Measurements from ENCODE around the gene FBXO41.
A peak's percentile ranks its signal among the peaks of the same experiment; 100 is the strongest.

FBXO41 gene

GRCh38 chr2:73225513-73226360 lies 58.5 kb downstream of the FBXO41 start:
- TF ChIP-seq, protein P1, sequence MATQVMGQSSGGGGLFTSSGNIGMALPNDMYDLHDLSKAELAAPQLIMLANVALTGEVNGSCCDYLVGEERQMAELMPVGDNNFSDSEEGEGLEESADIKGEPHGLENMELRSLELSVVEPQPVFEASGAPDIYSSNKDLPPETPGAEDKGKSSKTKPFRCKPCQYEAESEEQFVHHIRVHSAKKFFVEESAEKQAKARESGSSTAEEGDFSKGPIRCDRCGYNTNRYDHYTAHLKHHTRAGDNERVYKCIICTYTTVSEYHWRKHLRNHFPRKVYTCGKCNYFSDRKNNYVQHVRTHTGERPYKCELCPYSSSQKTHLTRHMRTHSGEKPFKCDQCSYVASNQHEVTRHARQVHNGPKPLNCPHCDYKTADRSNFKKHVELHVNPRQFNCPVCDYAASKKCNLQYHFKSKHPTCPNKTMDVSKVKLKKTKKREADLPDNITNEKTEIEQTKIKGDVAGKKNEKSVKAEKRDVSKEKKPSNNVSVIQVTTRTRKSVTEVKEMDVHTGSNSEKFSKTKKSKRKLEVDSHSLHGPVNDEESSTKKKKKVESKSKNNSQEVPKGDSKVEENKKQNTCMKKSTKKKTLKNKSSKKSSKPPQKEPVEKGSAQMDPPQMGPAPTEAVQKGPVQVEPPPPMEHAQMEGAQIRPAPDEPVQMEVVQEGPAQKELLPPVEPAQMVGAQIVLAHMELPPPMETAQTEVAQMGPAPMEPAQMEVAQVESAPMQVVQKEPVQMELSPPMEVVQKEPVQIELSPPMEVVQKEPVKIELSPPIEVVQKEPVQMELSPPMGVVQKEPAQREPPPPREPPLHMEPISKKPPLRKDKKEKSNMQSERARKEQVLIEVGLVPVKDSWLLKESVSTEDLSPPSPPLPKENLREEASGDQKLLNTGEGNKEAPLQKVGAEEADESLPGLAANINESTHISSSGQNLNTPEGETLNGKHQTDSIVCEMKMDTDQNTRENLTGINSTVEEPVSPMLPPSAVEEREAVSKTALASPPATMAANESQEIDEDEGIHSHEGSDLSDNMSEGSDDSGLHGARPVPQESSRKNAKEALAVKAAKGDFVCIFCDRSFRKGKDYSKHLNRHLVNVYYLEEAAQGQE (IDR thresholded peaks at IDR 0.05; ENCODE audit: insufficient replicate concordance, low read depth): no peak
- TF ChIP-seq, protein P2, sequence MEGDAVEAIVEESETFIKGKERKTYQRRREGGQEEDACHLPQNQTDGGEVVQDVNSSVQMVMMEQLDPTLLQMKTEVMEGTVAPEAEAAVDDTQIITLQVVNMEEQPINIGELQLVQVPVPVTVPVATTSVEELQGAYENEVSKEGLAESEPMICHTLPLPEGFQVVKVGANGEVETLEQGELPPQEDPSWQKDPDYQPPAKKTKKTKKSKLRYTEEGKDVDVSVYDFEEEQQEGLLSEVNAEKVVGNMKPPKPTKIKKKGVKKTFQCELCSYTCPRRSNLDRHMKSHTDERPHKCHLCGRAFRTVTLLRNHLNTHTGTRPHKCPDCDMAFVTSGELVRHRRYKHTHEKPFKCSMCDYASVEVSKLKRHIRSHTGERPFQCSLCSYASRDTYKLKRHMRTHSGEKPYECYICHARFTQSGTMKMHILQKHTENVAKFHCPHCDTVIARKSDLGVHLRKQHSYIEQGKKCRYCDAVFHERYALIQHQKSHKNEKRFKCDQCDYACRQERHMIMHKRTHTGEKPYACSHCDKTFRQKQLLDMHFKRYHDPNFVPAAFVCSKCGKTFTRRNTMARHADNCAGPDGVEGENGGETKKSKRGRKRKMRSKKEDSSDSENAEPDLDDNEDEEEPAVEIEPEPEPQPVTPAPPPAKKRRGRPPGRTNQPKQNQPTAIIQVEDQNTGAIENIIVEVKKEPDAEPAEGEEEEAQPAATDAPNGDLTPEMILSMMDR (IDR thresholded peaks at IDR 0.05; ENCODE audit: insufficient read depth, low read length): no peak
- TF ChIP-seq SPI1 (IDR thresholded peaks at IDR 0.05; ENCODE audit: borderline replicate concordance, low read depth): peak; percentile 45; the same call in 1 of the 2 replicates
- no peaks in the 10 kb centered on the region for H3K27me3 ChIP-seq (ENCODE audit: insufficient read depth, poor library complexity, severe bottlenecking)
- no peak overlapping the region; the same call in 1 of the 2 replicates for H3K27ac ChIP-seq (replicated peaks)
- peak; percentile 25 to 45 for DNase-seq (ENCODE audit: low read depth in 1 of 2, low spot score in 1 of 2)
- H3K4me3 ChIP-seq (replicated peaks; ENCODE audit: insufficient read depth, low read length): no peak overlapping the region

- Histone ChIP-seq H3K4me3 (replicated peaks; ENCODE audit: insufficient read depth, low read length) (no peak overlapping the region), H3K27ac (replicated peaks) (no peak overlapping the region), H3K27me3 (ENCODE audit: insufficient read depth, poor library complexity, severe bottlenecking) (no peaks in the 10 kb centered on the region)
- no peak for DNase-seq (ENCODE audit: low read depth in 1 of 2, low spot score in 1 of 2)
- TF ChIP-seq, protein P2 (IDR thresholded peaks at IDR 0.05; ENCODE audit: insufficient read depth, low read length): no peak
- TF ChIP-seq SPI1 (IDR thresholded peaks at IDR 0.05; ENCODE audit: borderline replicate concordance, low read depth) (no peak), GABPA (IDR thresholded peaks at IDR 0.05; ENCODE audit: low read depth) (no peak), POLR2AphosphoS5 (IDR thresholded peaks at IDR 0.05; ENCODE audit: low read depth) (no peak)
- TF ChIP-seq, protein P1 (IDR thresholded peaks at IDR 0.05; ENCODE audit: insufficient replicate concordance, low read depth): no peak
Observed at GRCh38 chr2:73223821-73224220, 60.5 kb downstream of the FBXO41 start.

DNA sequence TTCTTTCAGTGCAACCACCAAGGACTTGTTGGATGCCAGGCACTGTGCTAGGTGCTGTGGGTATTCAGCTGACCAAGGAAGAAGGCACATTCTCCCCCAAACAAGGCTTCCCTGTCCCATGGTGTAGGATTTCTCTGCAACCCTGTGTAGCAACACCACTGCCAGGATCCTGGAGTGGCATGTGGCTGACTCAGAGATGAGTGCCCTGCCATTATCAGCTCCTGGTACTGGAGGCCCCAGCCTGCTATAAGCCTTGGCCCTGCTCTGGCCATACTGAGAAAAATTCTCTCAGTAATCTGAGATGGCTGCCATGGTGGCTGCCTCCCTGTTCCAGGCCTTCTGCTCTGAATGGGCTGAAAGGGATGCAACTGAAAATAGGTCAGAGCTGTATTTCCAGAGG lies 66.0 kb downstream of the FBXO41 start:
- no peak for DNase-seq (ENCODE audit: low read depth in 1 of 2, low spot score in 1 of 2)
- TF ChIP-seq POLR2AphosphoS5 (IDR thresholded peaks at IDR 0.05; ENCODE audit: low read depth) (no peak), SPI1 (IDR thresholded peaks at IDR 0.05; ENCODE audit: borderline replicate concordance, low read depth) (no peak), GABPA (IDR thresholded peaks at IDR 0.05; ENCODE audit: low read depth) (no peak)
- TF ChIP-seq, protein P2 (IDR thresholded peaks at IDR 0.05; ENCODE audit: insufficient read depth, low read length): no peak
- TF ChIP-seq, protein P1 (IDR thresholded peaks at IDR 0.05; ENCODE audit: insufficient replicate concordance, low read depth): no peak
- no peak overlapping the region for H3K4me3 ChIP-seq (replicated peaks; ENCODE audit: insufficient read depth, low read length)
- H3K27me3 ChIP-seq (ENCODE audit: insufficient read depth, poor library complexity, severe bottlenecking): no peaks in the 10 kb centered on the region
- H3K27ac ChIP-seq (replicated peaks): no peak overlapping the region

Measured in HL-60 (cell line).